Endodermal cell (in vitro differentiated cells): ENCODE measurements around the gene KATNAL1. TPM values are rescaled to one million over a fixed set of nuclear protein-coding genes. Genes with fewer than 3 reads are reported as not detected.

Experiments
- DNase-seq: peaks from one replicate; pipeline ENCODE4 v3.0.0-alpha.2; 2017
- H3K27ac ChIP-seq: 2 replicates; pipeline ENCODE4 v1.5.1; 2013; ENCODE audit warnings: mild to moderate bottlenecking, low read depth, low read length, moderate library complexity
- H3K27me3 ChIP-seq: 2 replicates; pipeline ENCODE4 v1.6.1; 2013; ENCODE audit warnings: mild to moderate bottlenecking, low read length, moderate library complexity; ENCODE audit not compliant: insufficient read depth, control insufficient read depth, poor library complexity, severe bottlenecking
- H3K36me3 ChIP-seq: 2 replicates; pipeline ENCODE4 v1.7.0; 2013; ENCODE audit warnings: mild to moderate bottlenecking, low read length, moderate library complexity; ENCODE audit not compliant: control insufficient read depth, insufficient read depth
- H3K4me1 ChIP-seq: one replicate; pipeline ENCODE4 v1.7.0; 2013; ENCODE audit warnings: low read length; ENCODE audit not compliant: control insufficient read depth, insufficient read depth
- H3K4me3 ChIP-seq: 2 replicates; pipeline ENCODE4 v1.5.1; 2013; ENCODE audit warnings: mild to moderate bottlenecking, low read length, moderate library complexity
- H3K9ac ChIP-seq: 2 replicates; pipeline ENCODE4 v1.6.1; 2013; ENCODE audit warnings: mild to moderate bottlenecking, low read length, moderate library complexity; ENCODE audit not compliant: poor library complexity, severe bottlenecking; ENCODE audit errors: extremely low read depth
- H3K9me3 ChIP-seq: 2 replicates; pipeline ENCODE4 v1.6.1; 2013; ENCODE audit warnings: mild to moderate bottlenecking, low read length, moderate library complexity; ENCODE audit not compliant: control insufficient read depth
- H3K27ac Mint-ChIP-seq: 2 replicates; pipeline ENCODE4 v1.8.0; 2020; ENCODE audit warnings: mixed read lengths
- H3K27me3 Mint-ChIP-seq: 2 replicates; pipeline ENCODE4 v1.8.0; 2021; ENCODE audit warnings: mild to moderate bottlenecking, mixed read lengths; ENCODE audit not compliant: insufficient read depth
- H3K36me3 Mint-ChIP-seq: 2 replicates; pipeline ENCODE4 v1.8.0; 2020; ENCODE audit warnings: low read depth, mixed read lengths
- H3K4me1 Mint-ChIP-seq: 2 replicates; pipeline ENCODE4 v1.8.0; 2020; ENCODE audit warnings: mixed read lengths
- H3K4me3 Mint-ChIP-seq: 2 replicates; pipeline ENCODE4 v1.8.0; 2020; ENCODE audit warnings: mild to moderate bottlenecking, moderate library complexity, mixed read lengths
- H3K9me3 Mint-ChIP-seq: 2 replicates; pipeline ENCODE4 v1.8.0; 2020; ENCODE audit warnings: mild to moderate bottlenecking, mixed read lengths
- WGBS, 2 experiments: methylation state at CpG; one replicate each; pipeline versions ENCODE4 v1.1.5 to v1.1.7; 2013; ENCODE audit warnings: missing lambda C conversion rate in 2 of 2, mixed read lengths in 1 of 2; ENCODE audit not compliant: insufficient coverage in 1 of 2, insufficient read length in 1 of 2; 5-methylcytosine and 5-hydroxymethylcytosine counted together
- total RNA-seq, 2 donors: library from RNA; stranded (reverse); fragmentation: NEBNext Ultra II Directional in 1 of 2; extraction: Animal tissue kit (Norgen Biotek cat#: 25700) in 1 of 2; gene quantifications; 2 replicates in 1 of 2; 3 replicates in 1 of 2; pipeline ENCODE4 v1.2.1, GENCODE V29; 2021
- TF ChIP-seq, protein P1 (sequence below): fragments of 200-600 bp; sonication (generic); conservative IDR thresholded peaks from 2 replicates; pipeline ENCODE4 v1.5.0; 2021; ENCODE audit warnings: antibody characterized with exemption, mild to moderate bottlenecking

KATNAL1 gene
- total RNA-seq, 2 donors from 2014 or later = 20.3 to 32.2 TPM

DNA sequence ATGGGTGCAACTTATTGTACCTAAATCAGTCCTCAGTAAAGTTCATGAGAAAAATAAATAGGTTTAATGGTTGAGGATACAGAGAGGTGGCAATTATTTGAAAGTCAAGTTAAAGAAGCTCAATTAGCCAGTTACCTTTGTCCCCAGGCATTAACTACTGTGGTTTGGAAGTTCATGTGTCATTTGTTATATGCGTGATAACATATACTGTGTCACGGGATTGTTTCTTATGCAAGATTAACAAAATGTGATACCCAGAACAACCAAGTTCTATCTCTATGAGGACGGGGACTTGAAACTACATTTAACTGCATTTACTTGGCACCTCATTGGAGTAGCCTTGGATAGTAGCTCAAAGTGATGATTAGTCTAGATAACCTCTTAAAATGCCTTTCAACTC lies 13.9 kb upstream of the KATNAL1 start:
- H3K27me3 Mint-ChIP-seq = peaks cover 12% of the 10 kb centered on the region
- no peaks in the 10 kb centered on the region for H3K36me3 ChIP-seq
- no peak overlapping the region for H3K27ac Mint-ChIP-seq
- H3K9me3 ChIP-seq = no peaks in the 10 kb centered on the region
- H3K4me1 ChIP-seq = no peaks in the 10 kb centered on the region
- no peak overlapping the region for H3K4me3 Mint-ChIP-seq
- WGBS, 2 experiments = 100% methylated on average over 1 to 3 of the region's 3 CpGs
- peaks cover 2% of the 10 kb centered on the region for H3K4me1 Mint-ChIP-seq
- H3K9ac ChIP-seq = no peak overlapping the region
- H3K36me3 Mint-ChIP-seq = no peaks in the 10 kb centered on the region
- no peak overlapping the region for H3K4me3 ChIP-seq
- TF ChIP-seq, protein P1, sequence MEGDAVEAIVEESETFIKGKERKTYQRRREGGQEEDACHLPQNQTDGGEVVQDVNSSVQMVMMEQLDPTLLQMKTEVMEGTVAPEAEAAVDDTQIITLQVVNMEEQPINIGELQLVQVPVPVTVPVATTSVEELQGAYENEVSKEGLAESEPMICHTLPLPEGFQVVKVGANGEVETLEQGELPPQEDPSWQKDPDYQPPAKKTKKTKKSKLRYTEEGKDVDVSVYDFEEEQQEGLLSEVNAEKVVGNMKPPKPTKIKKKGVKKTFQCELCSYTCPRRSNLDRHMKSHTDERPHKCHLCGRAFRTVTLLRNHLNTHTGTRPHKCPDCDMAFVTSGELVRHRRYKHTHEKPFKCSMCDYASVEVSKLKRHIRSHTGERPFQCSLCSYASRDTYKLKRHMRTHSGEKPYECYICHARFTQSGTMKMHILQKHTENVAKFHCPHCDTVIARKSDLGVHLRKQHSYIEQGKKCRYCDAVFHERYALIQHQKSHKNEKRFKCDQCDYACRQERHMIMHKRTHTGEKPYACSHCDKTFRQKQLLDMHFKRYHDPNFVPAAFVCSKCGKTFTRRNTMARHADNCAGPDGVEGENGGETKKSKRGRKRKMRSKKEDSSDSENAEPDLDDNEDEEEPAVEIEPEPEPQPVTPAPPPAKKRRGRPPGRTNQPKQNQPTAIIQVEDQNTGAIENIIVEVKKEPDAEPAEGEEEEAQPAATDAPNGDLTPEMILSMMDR = no peak
- no peak for DNase-seq
- peaks cover 3% of the 10 kb centered on the region for H3K9me3 Mint-ChIP-seq
- H3K27me3 ChIP-seq = peaks cover 10% of the 10 kb centered on the region
- H3K27ac ChIP-seq = no peak overlapping the region

DNA sequence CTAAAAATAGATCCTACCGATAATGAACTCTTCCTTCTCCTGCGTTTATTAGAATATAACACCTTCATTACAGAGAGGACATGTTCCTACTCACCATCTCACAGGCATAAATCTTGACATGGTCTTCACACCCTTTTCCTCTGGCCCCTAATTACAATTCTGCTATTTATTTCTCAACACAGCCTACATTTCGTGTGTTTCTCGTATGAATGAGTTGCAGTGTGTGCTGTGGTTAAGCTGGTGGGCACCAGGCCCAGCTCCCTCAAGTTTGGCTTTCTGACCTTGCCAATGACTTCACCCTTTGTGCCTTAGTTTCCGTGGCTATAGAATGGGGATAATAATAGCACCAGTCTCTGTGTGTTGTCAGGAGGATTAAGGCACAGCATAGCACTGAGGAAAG lies 12.3 kb upstream of the KATNAL1 start:
- no peaks in the 10 kb centered on the region for H3K36me3 ChIP-seq
- H3K4me1 ChIP-seq = no peaks in the 10 kb centered on the region
- H3K4me3 ChIP-seq = no peak overlapping the region
- no peak overlapping the region for H3K9ac ChIP-seq
- no peak for DNase-seq
- Mint-ChIP-seq H3K4me1 (peaks cover 2% of the 10 kb centered on the region), H3K9me3 (peaks cover 3% of the 10 kb centered on the region), H3K27me3 (peaks cover 8% of the 10 kb centered on the region), H3K27ac (no peak overlapping the region), H3K36me3 (no peaks in the 10 kb centered on the region), H3K4me3 (no peak overlapping the region)
- 94% methylated on average over 5 of the region's 5 CpGs; no CpG with 5 or more reads in 1 of the 2 experiments for WGBS, 2 experiments
- H3K9me3 ChIP-seq = no peaks in the 10 kb centered on the region
- TF ChIP-seq, protein P1 = no peak
- H3K27me3 ChIP-seq = peaks cover under 1% of the 10 kb centered on the region
- no peak overlapping the region for H3K27ac ChIP-seq

DNA sequence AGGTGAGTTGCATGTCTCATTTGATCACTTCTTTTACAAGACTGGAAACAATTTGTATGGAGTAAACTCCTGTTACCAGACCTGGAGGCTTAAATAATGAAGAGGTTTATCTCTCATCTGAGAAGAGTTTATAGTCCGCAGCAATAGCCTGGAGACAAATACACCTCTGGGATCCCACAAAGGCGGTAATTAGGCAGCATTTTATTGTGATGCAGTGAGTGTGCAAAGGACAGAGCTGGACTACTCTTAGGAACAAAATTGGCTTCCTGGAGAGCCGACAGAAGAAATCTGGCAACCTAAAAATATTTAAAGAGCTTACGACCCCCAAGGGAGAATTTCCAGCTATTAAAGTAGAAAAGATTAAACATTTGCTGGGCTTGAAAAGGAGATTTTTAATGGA lies 11.8 kb upstream of the KATNAL1 start:
- no peak overlapping the region for H3K27ac Mint-ChIP-seq
- H3K27ac ChIP-seq = no peak overlapping the region
- no peak overlapping the region for H3K4me3 ChIP-seq
- DNase-seq = no peak
- peaks cover 5% of the 10 kb centered on the region for H3K27me3 Mint-ChIP-seq
- TF ChIP-seq, protein P1 = no peak
- WGBS, 2 experiments = 87 to 96% methylated on average over 3 to 4 of the region's 4 CpGs
- H3K27me3 ChIP-seq = no peaks in the 10 kb centered on the region
- no peak overlapping the region for H3K9ac ChIP-seq
- no peaks in the 10 kb centered on the region for H3K4me1 ChIP-seq
- H3K9me3 ChIP-seq = no peaks in the 10 kb centered on the region
- H3K36me3 ChIP-seq = no peaks in the 10 kb centered on the region
- no peaks in the 10 kb centered on the region for H3K9me3 Mint-ChIP-seq
- H3K36me3 Mint-ChIP-seq = no peaks in the 10 kb centered on the region
- H3K4me3 Mint-ChIP-seq = no peak overlapping the region
- H3K4me1 Mint-ChIP-seq = peaks cover 2% of the 10 kb centered on the region
